ENCODE results near the gene RTN4RL1. TPM values are rescaled to one million over a fixed set of nuclear protein-coding genes. Genes with fewer than 3 reads are reported as not detected.

The RTN4RL1 gene
- total RNA-seq, 4 donors from 2014 or later = 7.3 to 12.6 (median 7.8) TPM

GRCh38 chr17:2023256-2023655 lies 1.9 kb downstream of the RTN4RL1 start:
- no peak for DNase-seq (ENCODE audit: low spot score in 2 of 2)
- Histone ChIP-seq H3K27me3 (peaks cover 0 to 60% of the 10 kb centered on the region in 2 donors), H3K4me3 (peak overlapping the region in 1 of 4 donors; percentile 68), H3K27ac (peak overlapping the region in 1 of 4 donors; percentile 51), H3K36me3 (no peaks in the 10 kb centered on the region), H3K4me1 (peaks cover 0 to 47% (median 30%) of the 10 kb centered on the region in 4 donors), H3K9me3 (no peaks in the 10 kb centered on the region)
- TF ChIP-seq EP300 (IDR thresholded peaks at IDR 0.05) (no peak), CTCF (IDR thresholded peaks at IDR 0.05) (no peak), POLR2A (IDR thresholded peaks at IDR 0.05) (no peak)
- 53 to 61% methylated on average over 8 to 16 of the region's 16 CpGs for whole genome bisulfite sequencing, 2 donors

GRCh38 chr17:2022647-2023240 lies 2.4 kb downstream of the RTN4RL1 start:
- Histone ChIP-seq H3K4me3 (no peak overlapping the region), H3K36me3 (no peaks in the 10 kb centered on the region), H3K9me3 (no peaks in the 10 kb centered on the region), H3K27me3 (peaks cover 0 to 58% of the 10 kb centered on the region in 2 donors), H3K4me1 (peaks cover 0 to 42% (median 30%) of the 10 kb centered on the region in 4 donors), H3K27ac (peak overlapping the region in 1 of 4 donors; percentile 51)
- WGBS, 2 donors = 72 to 77% methylated on average over 11 to 14 of the region's 15 CpGs
- TF ChIP-seq EP300 (IDR thresholded peaks at IDR 0.05) (no peak), POLR2A (IDR thresholded peaks at IDR 0.05) (no peak), CTCF (IDR thresholded peaks at IDR 0.05) (no peak)
- DNase-seq (ENCODE audit: low spot score in 2 of 2) = no peak

GRCh38 chr17:2020721-2021120 lies 4.4 kb downstream of the RTN4RL1 start:
- 28 to 56% methylated on average over 8 of the region's 8 CpGs for WGBS, 2 donors
- no peaks in the 10 kb centered on the region for H3K36me3 ChIP-seq
- TF ChIP-seq EP300 (IDR thresholded peaks at IDR 0.05) = no peak
- peaks cover 0 to 39% of the 10 kb centered on the region in 2 donors for H3K27me3 ChIP-seq
- no peaks in the 10 kb centered on the region for H3K9me3 ChIP-seq
- H3K27ac ChIP-seq = no peak overlapping the region
- no peak overlapping the region for H3K4me3 ChIP-seq
- no peak for DNase-seq (ENCODE audit: low spot score in 2 of 2)
- peaks cover 0 to 36% (median 26%) of the 10 kb centered on the region in 4 donors for H3K4me1 ChIP-seq

- H3K4me1 ChIP-seq = peaks cover 0 to 31% (median 16%) of the 10 kb centered on the region in 4 donors
- 80 to 89% methylated on average over 8 of the region's 8 CpGs for WGBS, 2 donors
Measured at GRCh38 chr17:2019723-2020122, 5.4 kb downstream of the RTN4RL1 start.

GRCh38 chr17:2018716-2019510 lies 6.2 kb downstream of the RTN4RL1 start:
- Histone ChIP-seq H3K9me3 (no peaks in the 10 kb centered on the region), H3K27ac (no peak overlapping the region), H3K4me3 (no peak overlapping the region), H3K27me3 (peaks cover 0 to 24% of the 10 kb centered on the region in 2 donors), H3K4me1 (peaks cover 0 to 31% (median 9%) of the 10 kb centered on the region in 4 donors), H3K36me3 (no peaks in the 10 kb centered on the region)
- 75 to 82% methylated on average over 24 of the region's 24 CpGs for WGBS, 2 donors
- no peak for DNase-seq (ENCODE audit: low spot score in 2 of 2)
- TF ChIP-seq POLR2A (IDR thresholded peaks at IDR 0.05) (no peak), EP300 (IDR thresholded peaks at IDR 0.05) (no peak), CTCF (IDR thresholded peaks at IDR 0.05) (no peak)

More at GRCh38 chr17:2019723-2020122, 5.4 kb downstream of the RTN4RL1 start:
- no peak overlapping the region for H3K4me3 ChIP-seq
- TF ChIP-seq POLR2A (IDR thresholded peaks at IDR 0.05) (no peak), EP300 (IDR thresholded peaks at IDR 0.05) (no peak), CTCF (IDR thresholded peaks at IDR 0.05) (no peak)
- peaks cover 0 to 32% of the 10 kb centered on the region in 2 donors for H3K27me3 ChIP-seq
- H3K9me3 ChIP-seq = no peaks in the 10 kb centered on the region
- H3K27ac ChIP-seq = no peak overlapping the region
- H3K36me3 ChIP-seq = no peaks in the 10 kb centered on the region
- DNase-seq (ENCODE audit: low spot score in 2 of 2) = no peak

Measured in tibial nerve (tissue), 4 donors.